Thoracic aorta (tissue), 2 donors: ENCODE data around the gene NLRC5. TPM values are rescaled to one million over a fixed set of nuclear protein-coding genes. Genes with fewer than 3 reads are reported as not detected.

Experiments
- ATAC-seq: fragments of 150-250 bp; one replicate; pipeline ENCODE4 v1.8.0; 2017; ENCODE audit warnings: low read depth; ENCODE audit not compliant: insufficient number of reproducible peaks, low FRiP score
- DNase-seq: peaks from one replicate; pipeline ENCODE4 v3.0.0-alpha.2; 2020; ENCODE audit warnings: low spot score
- H3K27ac ChIP-seq, 2 donors: fragments of 200-600 bp; sonication (generic); 1 replicate in 1 of 2; 2 replicates in 1 of 2; pipeline ENCODE4 v1.5.1; 2016; ENCODE audit warnings: mild to moderate bottlenecking in 2 of 2, moderate library complexity in 2 of 2
- H3K27me3 ChIP-seq: fragments of 200-600 bp; sonication (generic); replicated peaks from 2 replicates; pipeline ENCODE4 v1.6.0; 2016; ENCODE audit warnings: mild to moderate bottlenecking; ENCODE audit not compliant: insufficient read depth
- H3K36me3 ChIP-seq: fragments of 200-600 bp; sonication (generic); one replicate; pipeline ENCODE4 v1.5.1; 2016
- H3K4me1 ChIP-seq, 2 donors: fragments of 200-600 bp; sonication (generic); 1 replicate in 1 of 2; 2 replicates in 1 of 2; pipeline versions ENCODE4 v1.5.1 to v1.6.0; 2016; ENCODE audit warnings: low read depth in 2 of 2, mild to moderate bottlenecking in 1 of 2; ENCODE audit not compliant: control insufficient read depth in 1 of 2
- H3K4me3 ChIP-seq: fragments of 200-600 bp; sonication (generic); 2 replicates; pipeline ENCODE4 v1.5.1; 2016; ENCODE audit warnings: mild to moderate bottlenecking
- H3K9me3 ChIP-seq: fragments of 200-600 bp; sonication (generic); 2 replicates; pipeline ENCODE4 v1.5.1; 2016
- CTCF ChIP-seq: fragments of 200-600 bp; sonication (generic); IDR thresholded peaks from one replicate; pipeline ENCODE4 v1.5.1; 2019; ENCODE audit warnings: antibody characterized with exemption
- total RNA-seq, 2 donors: library from RNA; depleted of rRNA; stranded (reverse); fragments of >200 nt; gene quantifications; one replicate each; pipeline versions ENCODE4 v1.1.0 to v1.2.3, GENCODE V29; 2016

Gene NLRC5
- total RNA-seq, 2 donors from 2014 or later: 51.0 to 54.4 TPM

- no peak for DNase-seq
- Histone ChIP-seq H3K27ac (no peak overlapping the region), H3K9me3 (no peaks in the 10 kb centered on the region), H3K36me3 (peaks cover 16% of the 10 kb centered on the region), H3K4me1 (peaks cover 3 to 9% of the 10 kb centered on the region in 2 donors), H3K4me3 (no peak overlapping the region), H3K27me3 (no peaks in the 10 kb centered on the region)
- no peak for ATAC-seq
- no peak for TF ChIP-seq CTCF
Measured at GRCh38 chr16:57043248-57043647, 53.9 kb downstream of the NLRC5 start.

GRCh38 chr16:57044931-57045693, 55.8 kb downstream of the NLRC5 start:
- DNase-seq: no peak
- Histone ChIP-seq H3K4me1 (peaks cover 0 to 9% of the 10 kb centered on the region in 2 donors), H3K4me3 (peak overlapping the region; percentile 54), H3K9me3 (no peaks in the 10 kb centered on the region), H3K27me3 (no peaks in the 10 kb centered on the region), H3K27ac (no peak overlapping the region), H3K36me3 (peaks cover 11% of the 10 kb centered on the region)
- no peak for TF ChIP-seq CTCF
- no peak for ATAC-seq

- no peaks in the 10 kb centered on the region for H3K27me3 ChIP-seq
- peaks cover 0 to 9% of the 10 kb centered on the region in 2 donors for H3K4me1 ChIP-seq
- peak overlapping the region; percentile 54 for H3K4me3 ChIP-seq
- ATAC-seq (no peak), DNase-seq (peak; percentile 55)
- H3K9me3 ChIP-seq: no peaks in the 10 kb centered on the region
- TF ChIP-seq CTCF: peak; percentile 47
- no peak overlapping the region for H3K27ac ChIP-seq
- H3K36me3 ChIP-seq: peaks cover 8% of the 10 kb centered on the region
Measured at GRCh38 chr16:57045694-57046381, 56.5 kb downstream of the NLRC5 start.

- no peak for TF ChIP-seq CTCF
- DNase-seq (no peak), ATAC-seq (no peak)
- no peaks in the 10 kb centered on the region for H3K27me3 ChIP-seq
- no peak overlapping the region for H3K4me3 ChIP-seq
- H3K4me1 ChIP-seq: peaks cover 0 to 9% of the 10 kb centered on the region in 2 donors
- peaks cover 5% of the 10 kb centered on the region for H3K36me3 ChIP-seq
- no peaks in the 10 kb centered on the region for H3K9me3 ChIP-seq
- no peak overlapping the region for H3K27ac ChIP-seq
Measured at GRCh38 chr16:57048095-57048494, 58.7 kb downstream of the NLRC5 start.

GRCh38 chr16:57049678-57050077, 60.3 kb downstream of the NLRC5 start:
- DNase-seq (no peak), ATAC-seq (no peak)
- Histone ChIP-seq H3K4me3 (no peak overlapping the region), H3K9me3 (no peaks in the 10 kb centered on the region), H3K36me3 (no peaks in the 10 kb centered on the region), H3K27me3 (no peaks in the 10 kb centered on the region), H3K27ac (no peak overlapping the region), H3K4me1 (peaks cover 0 to 9% of the 10 kb centered on the region in 2 donors)
- TF ChIP-seq CTCF: no peak
